Trophoblast cell (in vitro differentiated cells and primary cell): ENCODE results near the gene URI1.

Experiments
- DNase-seq, 2 donors: peaks; one replicate each; pipeline ENCODE4 v3.0.0-alpha.2; 2016
- H2AFZ ChIP-seq: 2 replicates; pipeline ENCODE4 v1.6.1; 2013; ENCODE audit warnings: low read length, moderate library complexity, mild to moderate bottlenecking; ENCODE audit not compliant: insufficient read depth, poor library complexity
- H2AK5ac ChIP-seq: 2 replicates; pipeline ENCODE4 v1.6.1; 2013; ENCODE audit warnings: mild to moderate bottlenecking, low read length
- H2BK120ac ChIP-seq: 2 replicates; pipeline ENCODE4 v1.6.1; 2013; ENCODE audit warnings: low read length, mild to moderate bottlenecking, moderate library complexity; ENCODE audit not compliant: insufficient read depth, poor library complexity
- H2BK12ac ChIP-seq: 2 replicates; pipeline ENCODE4 v1.6.1; 2013; ENCODE audit warnings: mild to moderate bottlenecking, low read length, moderate library complexity
- H2BK5ac ChIP-seq: 2 replicates; pipeline ENCODE4 v1.6.1; 2013; ENCODE audit warnings: low read length, low read depth, moderate library complexity, mild to moderate bottlenecking; ENCODE audit not compliant: poor library complexity
- H3K14ac ChIP-seq: 2 replicates; pipeline ENCODE4 v1.6.1; 2013; ENCODE audit warnings: mild to moderate bottlenecking, low read length
- H3K18ac ChIP-seq: 2 replicates; pipeline ENCODE4 v1.6.1; 2013; ENCODE audit warnings: mild to moderate bottlenecking, low read length
- H3K23ac ChIP-seq: 2 replicates; pipeline ENCODE4 v1.6.1; 2013; ENCODE audit warnings: low read length
- H3K27ac ChIP-seq: 2 replicates; pipeline ENCODE4 v1.5.1; 2013; ENCODE audit warnings: low read depth, mild to moderate bottlenecking, inconsistent platforms, low read length, moderate library complexity
- H3K27me3 ChIP-seq: 2 replicates; pipeline ENCODE4 v1.6.1; 2013; ENCODE audit warnings: inconsistent platforms, mild to moderate bottlenecking, low read length, moderate library complexity; ENCODE audit not compliant: insufficient read depth
- H3K36me3 ChIP-seq, 2 experiments: 1 replicate in 1 of 2; 2 replicates in 1 of 2; pipeline ENCODE4 v1.6.1; 2013; ENCODE audit warnings: low read length in 2 of 2, mild to moderate bottlenecking in 2 of 2, moderate library complexity in 1 of 2; ENCODE audit not compliant: insufficient read depth in 2 of 2, control insufficient read depth in 1 of 2
- H3K4ac ChIP-seq: 2 replicates; pipeline ENCODE4 v1.6.1; 2013; ENCODE audit warnings: low read depth, mild to moderate bottlenecking, low read length, moderate library complexity
- H3K4me1 ChIP-seq, 2 experiments: 1 replicate in 1 of 2; 2 replicates in 1 of 2; pipeline ENCODE4 v1.6.1; 2013; ENCODE audit warnings: low read length in 2 of 2, mild to moderate bottlenecking in 2 of 2, moderate library complexity in 1 of 2; ENCODE audit not compliant: insufficient read depth in 2 of 2, control insufficient read depth in 1 of 2
- H3K4me2 ChIP-seq: 2 replicates; pipeline ENCODE4 v1.6.1; 2013; ENCODE audit warnings: inconsistent platforms, mild to moderate bottlenecking, low read length, moderate library complexity
- H3K4me3 ChIP-seq: 2 replicates; pipeline ENCODE4 v1.5.1; 2013; ENCODE audit warnings: mild to moderate bottlenecking, low read depth, low read length, inconsistent platforms
- H3K79me1 ChIP-seq: one replicate; pipeline ENCODE4 v1.6.1; 2013; ENCODE audit warnings: low read length
- H3K79me2 ChIP-seq: 2 replicates; pipeline ENCODE4 v1.6.1; 2013; ENCODE audit warnings: low read length, mild to moderate bottlenecking; ENCODE audit not compliant: control insufficient read depth, insufficient read depth, poor library complexity
- H3K9ac ChIP-seq: 2 replicates; pipeline ENCODE4 v1.6.1; 2013; ENCODE audit warnings: mild to moderate bottlenecking, low read length
- H3K9me3 ChIP-seq: 2 replicates; pipeline ENCODE4 v1.6.1; 2013; ENCODE audit warnings: low read depth, mild to moderate bottlenecking, control low read depth, inconsistent platforms, low read length; ENCODE audit not compliant: insufficient read depth
- H4K12ac ChIP-seq: 2 replicates; pipeline ENCODE4 v1.6.1; 2013; ENCODE audit warnings: low read depth, mild to moderate bottlenecking, low read length, moderate library complexity
- H4K8ac ChIP-seq: 2 replicates; pipeline ENCODE4 v1.6.1; 2013; ENCODE audit warnings: low read depth, mild to moderate bottlenecking, low read length, moderate library complexity
- H4K91ac ChIP-seq: one replicate; pipeline ENCODE4 v1.6.1; 2013; ENCODE audit warnings: low read depth, mild to moderate bottlenecking, low read length, moderate library complexity
- WGBS: extraction: QIAGEN DNeasy Blood & Tissue Kit; methylation state at CpG from one replicate; pipeline ENCODE4 v1.1.7; 2013; ENCODE audit warnings: missing lambda C conversion rate; ENCODE audit not compliant: insufficient read length, insufficient coverage; ENCODE audit errors: extremely low coverage; 5-methylcytosine and 5-hydroxymethylcytosine counted together

The URI1 gene

DNA sequence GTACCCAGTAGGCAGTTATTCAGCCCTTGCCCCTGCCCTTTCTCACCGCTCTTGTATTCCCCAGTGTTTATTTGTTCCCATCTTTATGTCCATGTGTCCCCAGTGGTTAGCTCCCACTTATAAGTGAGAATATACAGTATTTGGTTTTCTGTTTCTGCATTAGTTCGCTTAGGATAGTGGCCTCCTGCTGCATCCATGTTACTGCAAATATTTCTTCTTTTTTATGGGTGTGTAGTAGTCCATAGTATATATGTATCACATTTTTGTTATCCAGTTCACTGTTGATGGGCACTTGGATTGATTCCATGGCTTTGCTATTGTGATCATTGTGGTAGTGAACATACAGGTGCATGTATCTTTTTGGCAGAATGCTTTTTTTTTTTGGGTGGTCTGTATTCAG, 32.7 kb downstream of the URI1 start:
- Histone ChIP-seq H2AK5ac (no peak overlapping the region), H3K23ac (no peak overlapping the region), H3K4ac (no peak overlapping the region), H3K36me3 (no peaks in the 10 kb centered on the region), H3K4me2 (no peak overlapping the region), H3K14ac (no peak overlapping the region), H3K79me2 (no peaks in the 10 kb centered on the region), H2BK5ac (no peak overlapping the region), H3K79me1 (no peaks in the 10 kb centered on the region), H3K9ac (no peak overlapping the region), H3K9me3 (no peaks in the 10 kb centered on the region), H2BK12ac (no peak overlapping the region), H2BK120ac (no peak overlapping the region), H3K27me3 (no peaks in the 10 kb centered on the region), H2AFZ (no peak overlapping the region), H3K4me3 (no peak overlapping the region), H4K91ac (no peak overlapping the region), H3K18ac (no peak overlapping the region), H3K27ac (no peak overlapping the region), H4K8ac (no peak overlapping the region), H4K12ac (no peak overlapping the region), H3K4me1 (no peaks in the 10 kb centered on the region)
- no CpG with 5 or more reads among the region's 2 CpGs for WGBS
- no peak for DNase-seq

DNA sequence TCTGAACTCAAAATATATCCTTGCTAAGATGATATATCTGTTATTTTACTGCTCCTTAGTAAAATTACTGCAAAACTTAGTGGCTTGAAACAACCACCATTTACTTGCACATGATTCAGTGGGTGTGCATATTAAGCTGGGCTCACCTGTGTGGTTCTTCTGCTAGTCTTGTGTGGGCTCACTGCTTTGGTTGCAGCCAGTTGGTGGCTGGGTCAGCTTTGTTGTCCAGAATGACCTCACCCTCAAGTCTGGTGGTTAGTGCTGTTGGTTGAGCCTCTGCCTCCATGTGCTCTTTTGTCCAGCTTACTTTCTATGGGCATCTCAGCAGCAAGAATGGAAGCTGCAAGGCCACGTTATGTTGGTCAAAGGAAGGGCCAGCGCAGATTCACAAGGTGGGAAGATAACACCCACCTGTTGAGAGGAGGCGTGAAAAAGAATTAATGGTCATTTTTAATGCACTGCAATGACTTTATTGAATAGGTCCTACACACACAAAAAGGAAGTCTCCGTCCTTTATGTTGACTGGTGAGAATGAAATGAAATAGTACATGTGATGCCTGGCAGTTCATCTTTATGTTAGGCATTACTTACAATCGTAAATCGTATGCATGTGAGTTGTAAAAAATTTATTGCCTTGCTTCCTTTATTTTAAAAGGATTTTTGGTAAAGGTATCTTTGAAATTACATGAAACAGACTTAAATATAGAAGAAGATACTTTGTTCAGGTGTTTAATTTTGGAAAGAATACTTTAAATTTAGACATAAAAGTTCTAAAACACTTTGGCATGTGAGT, 34.3 kb downstream of the URI1 start:
- Histone ChIP-seq H4K91ac (no peak overlapping the region), H3K14ac (no peak overlapping the region), H2BK12ac (no peak overlapping the region), H3K27me3 (no peaks in the 10 kb centered on the region), H4K8ac (no peak overlapping the region), H4K12ac (no peak overlapping the region), H3K4me3 (no peak overlapping the region), H3K36me3 (no peaks in the 10 kb centered on the region), H3K27ac (no peak overlapping the region), H2AFZ (no peak overlapping the region), H3K18ac (no peak overlapping the region), H2AK5ac (no peak overlapping the region), H3K4ac (no peak overlapping the region), H2BK5ac (no peak overlapping the region), H2BK120ac (no peak overlapping the region), H3K4me2 (no peak overlapping the region), H3K79me2 (no peaks in the 10 kb centered on the region), H3K9ac (no peak overlapping the region), H3K79me1 (no peaks in the 10 kb centered on the region), H3K9me3 (no peaks in the 10 kb centered on the region), H3K4me1 (no peaks in the 10 kb centered on the region), H3K23ac (no peak overlapping the region)
- no peak for DNase-seq
- no CpG with 5 or more reads among the region's 6 CpGs for WGBS

DNA sequence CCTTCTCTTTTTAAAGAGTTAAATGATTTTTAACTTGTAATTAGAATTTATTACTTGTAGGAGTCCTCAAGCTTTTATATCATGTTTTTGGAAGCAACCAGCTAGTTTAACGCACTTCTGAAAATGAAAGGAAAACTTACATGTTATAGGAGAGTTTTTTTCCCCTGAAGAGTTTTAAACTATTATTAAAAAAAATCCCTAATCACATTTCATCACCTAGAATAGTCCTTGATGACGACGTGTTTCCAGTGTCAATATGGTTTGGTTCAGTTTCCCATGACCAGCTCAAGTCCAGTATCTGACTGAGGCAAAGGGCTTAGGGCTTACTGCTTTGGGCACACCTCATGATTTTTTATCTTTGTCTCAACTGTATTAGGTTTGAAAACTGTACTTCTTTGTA, 36.0 kb downstream of the URI1 start:
- H2BK120ac ChIP-seq, result no peak overlapping the region
- no peaks in the 10 kb centered on the region for H3K79me1 ChIP-seq
- no peak for DNase-seq
- no peak overlapping the region for H3K4ac ChIP-seq
- no peak overlapping the region for H3K4me3 ChIP-seq
- no peak overlapping the region for H3K9ac ChIP-seq
- no peaks in the 10 kb centered on the region for H3K79me2 ChIP-seq
- H4K8ac ChIP-seq, result no peak overlapping the region
- H3K4me1 ChIP-seq, result no peaks in the 10 kb centered on the region
- no peak overlapping the region for H2AK5ac ChIP-seq
- H2BK12ac ChIP-seq, result no peak overlapping the region
- H4K91ac ChIP-seq, result no peak overlapping the region
- no CpG with 5 or more reads among the region's 3 CpGs for WGBS
- no peaks in the 10 kb centered on the region for H3K36me3 ChIP-seq
- H3K27ac ChIP-seq, result no peak overlapping the region
- no peak overlapping the region for H2AFZ ChIP-seq
- no peaks in the 10 kb centered on the region for H3K27me3 ChIP-seq
- H3K23ac ChIP-seq, result no peak overlapping the region
- H3K18ac ChIP-seq, result no peak overlapping the region
- no peak overlapping the region for H4K12ac ChIP-seq
- H3K14ac ChIP-seq, result no peak overlapping the region
- H2BK5ac ChIP-seq, result no peak overlapping the region
- H3K9me3 ChIP-seq, result no peaks in the 10 kb centered on the region
- no peak overlapping the region for H3K4me2 ChIP-seq

DNA sequence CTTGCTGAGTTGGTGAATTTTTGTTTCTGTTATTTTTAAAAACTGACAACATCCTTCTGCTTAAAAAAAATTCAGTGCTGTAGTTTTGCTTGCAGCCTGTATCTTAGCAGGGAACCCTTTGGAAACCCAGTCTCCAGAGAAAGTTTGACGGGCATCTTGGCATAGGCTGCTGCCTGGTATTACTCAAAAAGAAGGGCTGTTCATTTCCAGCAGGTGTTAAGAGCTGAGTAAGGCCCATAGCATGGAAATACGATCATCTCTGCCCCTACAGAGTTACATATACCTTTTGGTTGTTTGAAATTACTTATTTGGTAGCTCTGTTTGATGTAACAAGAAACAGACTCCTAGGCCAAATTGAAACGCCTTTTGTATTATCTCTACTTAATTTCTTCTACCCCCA, 41.5 kb downstream of the URI1 start:
- no peaks in the 10 kb centered on the region for H3K27me3 ChIP-seq
- peaks cover 0 to 2% of the 10 kb centered on the region in 2 experiments for H3K36me3 ChIP-seq
- H2AFZ ChIP-seq, result no peak overlapping the region
- no peak overlapping the region for H3K9ac ChIP-seq
- H3K27ac ChIP-seq, result no peak overlapping the region
- no peak overlapping the region for H3K4ac ChIP-seq
- no peak overlapping the region for H3K23ac ChIP-seq
- H3K14ac ChIP-seq, result no peak overlapping the region
- no peak overlapping the region for H3K4me2 ChIP-seq
- H3K79me2 ChIP-seq, result no peaks in the 10 kb centered on the region
- no peak overlapping the region for H2BK120ac ChIP-seq
- no peak overlapping the region for H4K91ac ChIP-seq
- H4K8ac ChIP-seq, result no peak overlapping the region
- H2BK12ac ChIP-seq, result no peak overlapping the region
- H3K4me3 ChIP-seq, result no peak overlapping the region
- H3K4me1 ChIP-seq, result no peaks in the 10 kb centered on the region
- no peak for DNase-seq
- H4K12ac ChIP-seq, result no peak overlapping the region
- WGBS, result no CpG with 5 or more reads among the region's 3 CpGs
- no peaks in the 10 kb centered on the region for H3K9me3 ChIP-seq
- no peaks in the 10 kb centered on the region for H3K79me1 ChIP-seq
- H2BK5ac ChIP-seq, result no peak overlapping the region
- H3K18ac ChIP-seq, result no peak overlapping the region
- H2AK5ac ChIP-seq, result no peak overlapping the region
